Activated T-helper 1 cell treated with Interleukin-2 at 50 U/mL for 16 hours (primary cell): ENCODE results near the gene LTBP3.
"Not testable (repeated sequence)": the region's sequence is repeated elsewhere in the genome, so short reads cannot be mapped to it uniquely, and the experiment has no call there.

Experiments used
- DNase-seq: peaks from one replicate; pipeline ENCODE4 v3.0.0-alpha.2; 2020; ENCODE audit warnings: low read depth

LTBP3 gene

GRCh38 chr11:65536412-65537295 is 21.5 kb downstream of the LTBP3 start:
- no peak for DNase-seq

GRCh38 chr11:65535102-65535501 is 23.1 kb downstream of the LTBP3 start:
- DNase-seq, result no peak

GRCh38 chr11:65532388-65533064 is 25.6 kb downstream of the LTBP3 start:
- no peak for DNase-seq

- no peak for DNase-seq
Observed at GRCh38 chr11:65530157-65530496, 28.0 kb downstream of the LTBP3 start.

- DNase-seq, result no peak
Observed at GRCh38 chr11:65529475-65530156, 28.5 kb downstream of the LTBP3 start.

- DNase-seq, result no peak
Observed at GRCh38 chr11:65528819-65529350, 29.3 kb downstream of the LTBP3 start.

- DNase-seq, result no peak
Observed at GRCh38 chr11:65526744-65527143, 31.4 kb downstream of the LTBP3 start.

- no peak for DNase-seq
Observed at GRCh38 chr11:65525546-65526480, 32.3 kb downstream of the LTBP3 start.

GRCh38 chr11:65524741-65525545 is 33.2 kb downstream of the LTBP3 start, which contains the start of gene SCYL1:
Gene SCYL1, plus strand, starts transcription at chr11:65525083. Its CDS starts 71 bp downstream, at chr11:65525154.
- peak; percentile 79 for DNase-seq

- DNase-seq, result no peak
Observed at GRCh38 chr11:65524014-65524740, 34.0 kb downstream of the LTBP3 start.

- not testable (repeated sequence) for DNase-seq
Observed at GRCh38 chr11:65523631-65523968, 34.6 kb downstream of the LTBP3 start.

- not testable (repeated sequence) for DNase-seq
Observed at GRCh38 chr11:65522718-65523630, 35.2 kb downstream of the LTBP3 start.

GRCh38 chr11:65521777-65522521 is 36.2 kb downstream of the LTBP3 start:
- not testable (repeated sequence) for DNase-seq

- not testable (repeated sequence) for DNase-seq
Observed at GRCh38 chr11:65518941-65519549, 39.1 kb downstream of the LTBP3 start.

- no peak for DNase-seq
Observed at GRCh38 chr11:65516135-65516968, 41.8 kb downstream of the LTBP3 start.

GRCh38 chr11:65512311-65512710 is 45.8 kb downstream of the LTBP3 start:
- not testable (repeated sequence) for DNase-seq
